Measurements from ENCODE around the gene PLXNC1. TPM values are rescaled to one million over a fixed set of nuclear protein-coding genes. Genes with fewer than 3 reads are reported as not detected.

PLXNC1 gene
- total and polyA plus RNA-seq, 2 experiments from 2014 or later: 2.9 to 4.1 TPM

DNA sequence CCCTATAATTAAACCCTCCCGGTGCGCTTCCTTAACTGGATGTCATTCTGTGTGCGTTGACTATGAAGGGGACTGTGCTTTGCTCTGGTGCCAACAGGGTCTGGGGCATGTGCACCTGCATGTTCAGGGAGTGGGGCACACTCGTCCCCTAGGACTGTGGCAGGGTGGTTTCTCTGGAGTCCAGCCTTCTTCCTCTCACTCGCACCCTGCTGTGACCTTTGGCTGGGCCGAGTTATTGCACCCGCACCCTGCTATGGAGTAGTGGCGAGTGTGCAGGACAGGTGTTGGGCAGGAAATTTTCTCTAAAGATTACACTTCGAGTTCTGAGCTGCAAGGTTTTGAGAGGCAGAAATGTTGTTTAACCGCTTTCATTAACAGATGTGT, 138.9 kb downstream of the PLXNC1 start:
- H3K9me3 ChIP-seq (ENCODE audit: low read depth): no peaks in the 10 kb centered on the region
- H3K4me3 ChIP-seq: no peak overlapping the region
- H3K27me3 ChIP-seq: no peaks in the 10 kb centered on the region
- peaks cover 47% of the 10 kb centered on the region for H3K4me1 ChIP-seq (ENCODE audit: low read depth)
- H3K36me3 ChIP-seq: no peaks in the 10 kb centered on the region
- H3K27ac ChIP-seq: peak overlapping the region; percentile 79
- no peak for DNase-seq (ENCODE audit: low read depth in 1 of 2, low spot score in 1 of 2)
- TF ChIP-seq, protein P1, sequence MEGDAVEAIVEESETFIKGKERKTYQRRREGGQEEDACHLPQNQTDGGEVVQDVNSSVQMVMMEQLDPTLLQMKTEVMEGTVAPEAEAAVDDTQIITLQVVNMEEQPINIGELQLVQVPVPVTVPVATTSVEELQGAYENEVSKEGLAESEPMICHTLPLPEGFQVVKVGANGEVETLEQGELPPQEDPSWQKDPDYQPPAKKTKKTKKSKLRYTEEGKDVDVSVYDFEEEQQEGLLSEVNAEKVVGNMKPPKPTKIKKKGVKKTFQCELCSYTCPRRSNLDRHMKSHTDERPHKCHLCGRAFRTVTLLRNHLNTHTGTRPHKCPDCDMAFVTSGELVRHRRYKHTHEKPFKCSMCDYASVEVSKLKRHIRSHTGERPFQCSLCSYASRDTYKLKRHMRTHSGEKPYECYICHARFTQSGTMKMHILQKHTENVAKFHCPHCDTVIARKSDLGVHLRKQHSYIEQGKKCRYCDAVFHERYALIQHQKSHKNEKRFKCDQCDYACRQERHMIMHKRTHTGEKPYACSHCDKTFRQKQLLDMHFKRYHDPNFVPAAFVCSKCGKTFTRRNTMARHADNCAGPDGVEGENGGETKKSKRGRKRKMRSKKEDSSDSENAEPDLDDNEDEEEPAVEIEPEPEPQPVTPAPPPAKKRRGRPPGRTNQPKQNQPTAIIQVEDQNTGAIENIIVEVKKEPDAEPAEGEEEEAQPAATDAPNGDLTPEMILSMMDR (IDR thresholded peaks at IDR 0.05; ENCODE audit: low read depth, low read length): no peak

GRCh38 chr12:94289461-94290312, 141.3 kb downstream of the PLXNC1 start:
- H3K36me3 ChIP-seq: no peaks in the 10 kb centered on the region
- H3K27me3 ChIP-seq: no peaks in the 10 kb centered on the region
- H3K4me1 ChIP-seq (ENCODE audit: low read depth): peaks cover 42% of the 10 kb centered on the region
- H3K4me3 ChIP-seq: no peak overlapping the region
- DNase-seq (ENCODE audit: low read depth in 1 of 2, low spot score in 1 of 2): peak; percentile 37 to 90
- TF ChIP-seq, protein P1 (IDR thresholded peaks at IDR 0.05; ENCODE audit: low read depth, low read length): no peak
- H3K27ac ChIP-seq: peak overlapping the region; percentile 79
- H3K9me3 ChIP-seq (ENCODE audit: low read depth): no peaks in the 10 kb centered on the region

- peaks cover 42% of the 10 kb centered on the region for H3K4me1 ChIP-seq (ENCODE audit: low read depth)
- TF ChIP-seq, protein P1 (IDR thresholded peaks at IDR 0.05; ENCODE audit: low read depth, low read length): no peak
- peak in 1 of 2 donors; percentile 85 for DNase-seq (ENCODE audit: low read depth in 1 of 2, low spot score in 1 of 2)
- H3K27me3 ChIP-seq: no peaks in the 10 kb centered on the region
- no peaks in the 10 kb centered on the region for H3K36me3 ChIP-seq
- H3K9me3 ChIP-seq (ENCODE audit: low read depth): no peaks in the 10 kb centered on the region
- peak overlapping the region; percentile 79 for H3K27ac ChIP-seq
- no peak overlapping the region for H3K4me3 ChIP-seq
These were observed 142.0 kb downstream of the PLXNC1 start for GRCh38 chr12:94290353-94290752.

GRCh38 chr12:94297096-94297699, 148.8 kb downstream of the PLXNC1 start:
- TF ChIP-seq, protein P1 (IDR thresholded peaks at IDR 0.05; ENCODE audit: low read depth, low read length): no peak

DNA sequence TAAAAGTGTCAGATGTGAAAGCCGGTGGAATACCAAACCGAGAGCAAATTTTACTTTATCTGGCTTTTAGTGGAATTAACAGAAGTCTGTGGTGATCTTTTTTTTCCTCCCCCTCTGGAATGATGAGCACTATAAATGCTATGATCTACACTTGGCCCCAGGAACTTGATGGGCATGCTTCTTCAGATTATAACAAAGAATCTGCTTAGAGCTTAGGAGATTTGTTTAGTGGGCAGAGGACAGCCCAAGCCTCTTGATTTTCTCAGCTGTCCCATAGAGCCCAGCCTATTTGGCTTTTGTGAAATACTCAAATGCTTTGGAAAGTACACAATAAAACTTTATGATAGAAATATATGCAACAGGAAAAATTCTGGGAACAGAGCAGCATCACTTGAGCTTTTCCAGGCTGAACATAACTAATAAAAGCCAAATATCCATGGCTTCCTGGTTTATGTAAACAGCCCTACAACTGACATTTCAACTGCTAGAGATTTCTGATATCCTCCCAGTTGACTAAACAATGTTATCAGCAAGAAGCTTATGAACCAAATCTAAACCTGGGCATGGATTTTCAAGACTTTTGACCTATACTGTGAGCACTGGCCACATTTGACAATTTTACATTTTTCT, 149.6 kb downstream of the PLXNC1 start:
- no peak for DNase-seq (ENCODE audit: low read depth in 1 of 2, low spot score in 1 of 2)
- Histone ChIP-seq H3K9me3 (ENCODE audit: low read depth) (no peaks in the 10 kb centered on the region), H3K36me3 (no peaks in the 10 kb centered on the region), H3K4me1 (ENCODE audit: low read depth) (peaks cover 10% of the 10 kb centered on the region), H3K27ac (no peak overlapping the region), H3K27me3 (no peaks in the 10 kb centered on the region), H3K4me3 (no peak overlapping the region)
- TF ChIP-seq, protein P1 (IDR thresholded peaks at IDR 0.05; ENCODE audit: low read depth, low read length): no peak

More at GRCh38 chr12:94297096-94297699, 148.8 kb downstream of the PLXNC1 start:
- Histone ChIP-seq H3K36me3 (no peaks in the 10 kb centered on the region), H3K4me3 (no peak overlapping the region), H3K27ac (no peak overlapping the region), H3K4me1 (ENCODE audit: low read depth) (peaks cover 10% of the 10 kb centered on the region), H3K27me3 (no peaks in the 10 kb centered on the region), H3K9me3 (ENCODE audit: low read depth) (no peaks in the 10 kb centered on the region)
- DNase-seq (ENCODE audit: low read depth in 1 of 2, low spot score in 1 of 2): no peak

Measured in cardiac muscle cell (in vitro differentiated cells and primary cell).